Measurements from ENCODE around the gene NMUR1. TPM values are rescaled to one million over a fixed set of nuclear protein-coding genes. Genes with fewer than 3 reads are reported as not detected.
A peak's percentile ranks its signal among the peaks of the same experiment; 100 is the strongest.

Gene NMUR1
- total and polyA plus RNA-seq, 2 experiments from 2014 or later = 0.33 to 0.37 TPM

- no peak for TF ChIP-seq EZH2phosphoT487 (IDR thresholded peaks at IDR 0.05; ENCODE audit: low read depth, severe bottlenecking, unreplicated experiment)
- TF ChIP-seq CTCF (IDR thresholded peaks at IDR 0.05; ENCODE audit: poor library complexity) = no peak
- no peak for TF ChIP-seq EZH2 (IDR thresholded peaks at IDR 0.05; ENCODE audit: borderline replicate concordance)
- no peaks in the 10 kb centered on the region for H3K9me3 ChIP-seq (ENCODE audit: low read depth)
- no peaks in the 10 kb centered on the region for H4K20me1 ChIP-seq (ENCODE audit: insufficient read depth, poor library complexity, severe bottlenecking)
- H3K36me3 ChIP-seq (replicated peaks; ENCODE audit: insufficient read depth, low read depth) = no peaks in the 10 kb centered on the region
- no peak overlapping the region for H3K27ac ChIP-seq
- no peaks in the 10 kb centered on the region for H3K4me1 ChIP-seq (ENCODE audit: insufficient read depth)
- no peaks in the 10 kb centered on the region for H3K79me2 ChIP-seq
- 93% methylated on average over 6 of the region's 6 CpGs for WGBS (ENCODE audit: low lambda C conversion rate, missing lambda C conversion rate)
- no peak overlapping the region for H3K4me2 ChIP-seq
- no peak overlapping the region for H3K4me3 ChIP-seq
- H2AFZ ChIP-seq = no peak overlapping the region
- no peaks in the 10 kb centered on the region for H3K27me3 ChIP-seq
- H3K9me2 ChIP-seq (replicated peaks; ENCODE audit: insufficient read depth) = no peaks in the 10 kb centered on the region
- no peak for DNase-seq (ENCODE audit: low spot score)
Observed at GRCh38 chr2:231486851-231487596, 43.2 kb downstream of the NMUR1 start.

GRCh38 chr2:231483398-231484329 lies 46.6 kb downstream of the NMUR1 start:
- no peaks in the 10 kb centered on the region for H3K4me1 ChIP-seq (ENCODE audit: insufficient read depth)
- H3K9me2 ChIP-seq (replicated peaks; ENCODE audit: insufficient read depth) = no peaks in the 10 kb centered on the region
- H4K20me1 ChIP-seq (ENCODE audit: insufficient read depth, poor library complexity, severe bottlenecking) = no peaks in the 10 kb centered on the region
- no peak overlapping the region for H3K4me3 ChIP-seq
- no peaks in the 10 kb centered on the region for H3K27me3 ChIP-seq
- H2AFZ ChIP-seq = no peak overlapping the region
- no peaks in the 10 kb centered on the region for H3K79me2 ChIP-seq
- no peaks in the 10 kb centered on the region for H3K36me3 ChIP-seq (replicated peaks; ENCODE audit: insufficient read depth, low read depth)
- no peak overlapping the region for H3K27ac ChIP-seq
- no peaks in the 10 kb centered on the region for H3K9me3 ChIP-seq (ENCODE audit: low read depth)
- WGBS (ENCODE audit: low lambda C conversion rate, missing lambda C conversion rate) = 96% methylated on average over 38 of the region's 65 CpGs
- no peak for DNase-seq (ENCODE audit: low spot score)
- H3K4me2 ChIP-seq = no peak overlapping the region
- no peak for TF ChIP-seq CTCF (IDR thresholded peaks at IDR 0.05; ENCODE audit: poor library complexity)
- TF ChIP-seq EZH2 (IDR thresholded peaks at IDR 0.05; ENCODE audit: borderline replicate concordance) = no peak
- no peak for TF ChIP-seq EZH2phosphoT487 (IDR thresholded peaks at IDR 0.05; ENCODE audit: low read depth, severe bottlenecking, unreplicated experiment)

GRCh38 chr2:231482806-231483391 lies 47.3 kb downstream of the NMUR1 start:
- DNase-seq (ENCODE audit: low spot score) = peak; percentile 79
- Histone ChIP-seq H3K4me2 (peak overlapping the region; percentile 66), H3K79me2 (no peaks in the 10 kb centered on the region), H4K20me1 (ENCODE audit: insufficient read depth, poor library complexity, severe bottlenecking) (no peaks in the 10 kb centered on the region), H3K27ac (no peak overlapping the region), H3K9me3 (ENCODE audit: low read depth) (no peaks in the 10 kb centered on the region), H3K36me3 (replicated peaks; ENCODE audit: insufficient read depth, low read depth) (no peaks in the 10 kb centered on the region), H3K9me2 (replicated peaks; ENCODE audit: insufficient read depth) (no peaks in the 10 kb centered on the region), H2AFZ (peak overlapping the region; percentile 74), H3K27me3 (no peaks in the 10 kb centered on the region), H3K4me3 (no peak overlapping the region), H3K4me1 (ENCODE audit: insufficient read depth) (no peaks in the 10 kb centered on the region)
- TF ChIP-seq CTCF (IDR thresholded peaks at IDR 0.05; ENCODE audit: poor library complexity) = peak; percentile 84
- TF ChIP-seq EZH2 (IDR thresholded peaks at IDR 0.05; ENCODE audit: borderline replicate concordance) = no peak
- WGBS (ENCODE audit: low lambda C conversion rate, missing lambda C conversion rate) = 55% methylated on average over 35 of the region's 36 CpGs
